Adipocyte (in vitro differentiated cells): ENCODE data around the gene SHCBP1.
"Not testable (repeated sequence)": the region's sequence is repeated elsewhere in the genome, so short reads cannot be mapped to it uniquely, and the experiment has no call there.

Source experiments
- DNase-seq: peaks from one replicate; pipeline ENCODE4 v3.0.0-alpha.2; 2015; ENCODE audit warnings: low read depth
- H3K27me3 ChIP-seq: replicated peaks from 2 replicates; pipeline ENCODE4 v1.7.0; 2013; ENCODE audit warnings: mild to moderate bottlenecking, low read length, moderate library complexity; ENCODE audit not compliant: control insufficient read depth, insufficient read depth
- H3K36me3 ChIP-seq: 2 replicates; pipeline ENCODE4 v1.7.0; 2013; ENCODE audit warnings: low read length, mild to moderate bottlenecking, moderate library complexity; ENCODE audit not compliant: control insufficient read depth, insufficient read depth, severe bottlenecking
- H3K4me1 ChIP-seq: 2 replicates; pipeline ENCODE4 v1.7.0; 2013; ENCODE audit warnings: mild to moderate bottlenecking, low read length, moderate library complexity; ENCODE audit not compliant: control insufficient read depth, insufficient read depth
- H3K4me3 ChIP-seq: 2 replicates; pipeline ENCODE4 v1.7.0; 2013; ENCODE audit warnings: mild to moderate bottlenecking, low read length, moderate library complexity
- H3K9ac ChIP-seq: 2 replicates; pipeline ENCODE4 v1.7.0; 2013; ENCODE audit warnings: mild to moderate bottlenecking, low read length, moderate library complexity
- H3K9me3 ChIP-seq: 2 replicates; pipeline ENCODE4 v1.7.0; 2013; ENCODE audit warnings: mild to moderate bottlenecking, low read length, moderate library complexity; ENCODE audit not compliant: control insufficient read depth

The SHCBP1 gene

GRCh38 chr16:46629331-46630219 lies 8.4 kb upstream of the SHCBP1 start:
- peak; percentile 86 for DNase-seq
- peaks cover 14% of the 10 kb centered on the region for H3K4me1 ChIP-seq
- H3K9me3 ChIP-seq = no peaks in the 10 kb centered on the region
- H3K4me3 ChIP-seq = peak overlapping the region; percentile 7
- peak overlapping the region; percentile 61 for H3K9ac ChIP-seq
- H3K27me3 ChIP-seq = no peaks in the 10 kb centered on the region
- H3K36me3 ChIP-seq = no peaks in the 10 kb centered on the region

DNA sequence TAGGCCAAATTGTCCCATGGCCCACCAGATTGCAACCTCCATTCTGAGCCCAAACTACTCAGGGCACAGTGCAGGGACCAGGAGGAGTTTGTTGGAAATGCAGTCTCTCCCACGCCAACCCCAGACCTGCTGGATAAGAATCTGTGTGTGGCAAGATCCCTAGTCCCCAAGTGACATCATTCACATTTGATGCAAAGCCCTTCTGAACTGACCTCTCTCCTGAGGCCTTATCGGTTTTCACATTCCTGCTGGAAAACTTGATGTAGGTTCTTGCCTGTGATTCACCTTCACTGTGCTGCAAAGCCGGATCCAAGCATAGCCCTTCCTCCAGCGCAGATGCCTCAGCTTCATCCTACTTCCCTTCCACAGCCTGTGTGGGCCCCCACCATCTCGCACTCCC lies 6.6 kb upstream of the SHCBP1 start:
- DNase-seq = no peak
- Histone ChIP-seq H3K4me3 (no peak overlapping the region), H3K4me1 (peaks cover 14% of the 10 kb centered on the region)

DNA sequence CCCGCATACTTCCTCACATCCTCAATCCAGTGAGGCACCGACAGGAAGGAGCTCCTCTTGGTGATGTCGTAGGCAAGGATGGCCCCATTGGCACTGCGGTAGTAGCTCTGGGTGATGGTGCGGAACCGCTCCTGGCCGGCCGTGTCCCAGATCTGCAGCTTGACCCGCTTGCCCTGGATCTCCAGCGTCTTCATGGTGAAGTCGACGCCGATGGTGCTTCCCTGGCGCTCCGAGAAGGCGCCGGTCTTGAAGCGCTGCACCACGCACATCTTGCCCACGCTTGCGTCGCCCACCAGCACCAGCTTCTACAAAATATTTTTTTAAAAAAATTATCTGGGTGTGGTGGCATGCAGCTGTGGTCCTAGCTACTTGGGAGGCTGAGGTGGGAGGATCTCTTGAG lies 5.5 kb upstream of the SHCBP1 start:
- not testable (repeated sequence) for H3K4me3 ChIP-seq, H3K9me3 ChIP-seq, H3K36me3 ChIP-seq, H3K9ac ChIP-seq, DNase-seq, H3K27me3 ChIP-seq
- peaks cover 14% of the 10 kb centered on the region for H3K4me1 ChIP-seq

More for the DNA sequence above, 6.6 kb upstream of the SHCBP1 start:
- H3K9ac ChIP-seq = no peak overlapping the region
- no peaks in the 10 kb centered on the region for H3K36me3 ChIP-seq
- no peaks in the 10 kb centered on the region for H3K9me3 ChIP-seq
- no peaks in the 10 kb centered on the region for H3K27me3 ChIP-seq

DNA sequence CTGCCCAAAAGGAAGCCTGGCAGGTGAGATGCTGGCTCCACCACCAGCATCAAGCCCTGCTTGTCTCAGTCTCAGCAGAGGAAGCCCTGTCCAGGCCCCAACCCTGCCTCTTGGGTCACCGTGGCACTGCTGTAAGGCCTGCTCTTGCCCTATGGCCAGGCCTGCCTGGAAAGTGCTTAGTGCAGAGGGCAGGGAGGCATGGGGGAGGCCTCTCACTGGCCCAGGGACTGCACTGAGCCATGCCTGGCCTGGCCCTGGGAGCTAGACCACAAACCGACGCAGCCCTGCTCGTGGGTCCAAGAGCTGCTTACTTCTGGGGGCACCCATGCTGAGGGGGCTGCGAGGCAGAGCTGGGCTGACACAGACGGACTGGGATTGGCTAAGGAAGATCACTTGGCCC lies 3.7 kb upstream of the SHCBP1 start:
- H3K9ac ChIP-seq, DNase-seq, H3K9me3 ChIP-seq, H3K36me3 ChIP-seq, H3K4me3 ChIP-seq, H3K27me3 ChIP-seq: not testable (repeated sequence)
- peaks cover 17% of the 10 kb centered on the region for H3K4me1 ChIP-seq

DNA sequence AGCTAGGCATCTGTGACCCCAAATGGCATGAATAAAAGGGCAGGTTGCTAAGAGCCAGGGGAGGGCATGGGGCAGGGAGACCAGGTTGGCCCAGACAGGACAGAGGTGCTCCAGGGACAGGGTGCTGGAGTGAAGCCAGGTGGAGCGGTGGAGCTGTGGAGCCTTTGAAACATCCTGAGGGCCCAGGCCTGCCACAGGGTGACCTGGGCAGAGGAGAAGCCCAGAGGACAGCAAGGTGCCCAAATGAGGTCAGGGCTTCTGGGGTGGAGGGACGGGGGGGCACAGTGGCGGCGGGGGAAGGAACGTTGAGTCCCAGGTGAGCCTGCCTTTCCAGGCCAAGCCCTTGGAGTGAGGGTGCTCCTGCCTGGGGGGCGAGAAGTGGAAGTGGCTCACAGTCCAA lies 2.5 kb upstream of the SHCBP1 start:
- not testable (repeated sequence) for H3K4me3 ChIP-seq, H3K36me3 ChIP-seq, DNase-seq, H3K9ac ChIP-seq, H3K9me3 ChIP-seq, H3K4me1 ChIP-seq, H3K27me3 ChIP-seq

- not testable (repeated sequence) for H3K27me3 ChIP-seq, DNase-seq, H3K4me3 ChIP-seq, H3K36me3 ChIP-seq, H3K4me1 ChIP-seq, H3K9me3 ChIP-seq, H3K9ac ChIP-seq
These were observed 2.1 kb upstream of the SHCBP1 start for GRCh38 chr16:46623246-46623645.

- H3K4me1 ChIP-seq = peaks cover 9% of the 10 kb centered on the region
- H3K36me3 ChIP-seq = no peaks in the 10 kb centered on the region
- no peaks in the 10 kb centered on the region for H3K9me3 ChIP-seq
- no peaks in the 10 kb centered on the region for H3K27me3 ChIP-seq
- H3K9ac ChIP-seq = no peak overlapping the region
- no peak overlapping the region for H3K4me3 ChIP-seq
- no peak for DNase-seq
These were observed 926 bp upstream of the SHCBP1 start for GRCh38 chr16:46621934-46622676.

DNA sequence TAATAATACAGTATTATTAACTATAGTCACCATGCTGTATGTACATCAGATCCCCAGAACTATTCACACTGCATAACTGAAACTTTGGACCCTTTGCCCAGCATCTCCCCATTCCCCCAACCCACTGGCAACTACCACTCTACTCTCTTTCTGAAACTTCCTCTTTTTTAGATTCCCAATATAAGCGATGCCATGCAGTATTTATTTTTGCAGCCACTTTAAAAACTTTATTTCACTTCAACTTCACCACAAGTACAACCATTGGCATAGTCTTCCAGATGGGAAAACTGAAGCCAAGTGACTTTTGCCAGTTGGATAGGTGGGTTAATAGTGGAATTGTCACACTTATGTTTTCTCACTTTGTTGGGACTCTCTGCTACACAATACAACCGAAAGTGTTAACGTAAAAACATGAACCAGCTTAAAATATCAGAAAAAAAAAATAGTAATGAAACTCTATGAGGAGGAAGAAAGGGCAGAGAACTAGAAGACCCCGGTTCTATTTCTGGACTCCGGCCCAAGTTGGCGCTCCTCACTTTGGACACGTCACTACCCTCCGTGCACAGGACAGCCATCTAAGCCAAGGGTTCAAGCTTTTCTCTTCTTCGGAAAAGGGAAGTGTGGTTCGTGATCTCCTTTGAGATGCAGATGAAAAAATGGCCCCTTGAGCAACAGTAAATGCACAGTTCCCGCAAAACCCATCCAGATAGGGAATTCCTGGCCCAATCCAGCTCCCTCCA lies 743 bp downstream of the SHCBP1 start:
- peak overlapping the region; percentile 86 for H3K4me3 ChIP-seq
- H3K27me3 ChIP-seq = no peaks in the 10 kb centered on the region
- H3K9ac ChIP-seq = peak overlapping the region; percentile 35
- no peaks in the 10 kb centered on the region for H3K36me3 ChIP-seq
- peak; percentile 24 for DNase-seq
- peaks cover 9% of the 10 kb centered on the region for H3K4me1 ChIP-seq
- no peaks in the 10 kb centered on the region for H3K9me3 ChIP-seq

GRCh38 chr16:46618516-46618915 lies 2.7 kb downstream of the SHCBP1 start:
- H3K4me3 ChIP-seq = no peak overlapping the region
- H3K36me3 ChIP-seq = no peaks in the 10 kb centered on the region
- DNase-seq = no peak
- H3K9ac ChIP-seq = no peak overlapping the region
- H3K9me3 ChIP-seq = no peaks in the 10 kb centered on the region
- peaks cover 13% of the 10 kb centered on the region for H3K4me1 ChIP-seq
- H3K27me3 ChIP-seq = no peaks in the 10 kb centered on the region

DNA sequence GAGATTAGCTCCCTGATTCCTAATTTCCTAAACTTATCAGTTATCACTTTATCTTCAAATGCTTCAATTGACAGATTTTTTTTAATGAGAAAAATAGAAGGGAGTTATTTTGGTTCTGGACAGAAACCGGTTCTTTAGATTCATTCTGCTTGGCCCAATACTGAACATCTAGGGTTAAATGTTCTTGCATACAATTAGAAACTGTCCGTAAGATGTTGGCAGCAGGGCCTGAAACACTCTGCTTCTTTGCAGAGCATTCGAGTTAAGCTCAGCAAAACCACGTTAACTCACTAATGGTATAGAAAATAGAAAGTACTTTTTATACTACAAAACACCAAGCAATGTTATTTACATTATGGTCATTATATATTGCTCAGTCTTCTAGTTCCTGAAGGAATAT lies 7.2 kb downstream of the SHCBP1 start:
- no peaks in the 10 kb centered on the region for H3K36me3 ChIP-seq
- H3K9me3 ChIP-seq = no peaks in the 10 kb centered on the region
- DNase-seq = no peak

DNA sequence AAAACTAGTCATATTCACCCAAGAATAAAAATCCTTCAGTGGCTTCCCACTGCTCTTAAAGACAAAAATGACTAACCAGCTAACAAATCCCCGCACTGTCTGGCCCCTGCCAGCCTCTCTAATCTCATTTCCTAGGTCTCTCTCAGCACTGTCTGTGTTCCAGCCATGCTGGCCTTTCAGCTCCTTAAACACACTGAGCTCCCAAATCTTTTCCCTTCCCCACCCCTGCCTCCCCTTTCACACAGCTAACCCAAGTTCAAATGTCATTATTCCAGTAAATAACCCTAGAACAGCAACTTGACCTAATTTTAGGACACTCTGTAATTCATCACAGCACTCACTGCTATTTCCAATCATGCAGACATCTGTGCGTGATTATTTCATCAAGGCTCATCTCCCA lies 7.8 kb downstream of the SHCBP1 start:
- Histone ChIP-seq H3K36me3 (no peaks in the 10 kb centered on the region), H3K4me3 (peak overlapping the region; percentile 19), H3K9ac (peak overlapping the region; percentile 35), H3K9me3 (no peaks in the 10 kb centered on the region), H3K27me3 (no peaks in the 10 kb centered on the region), H3K4me1 (peaks cover 16% of the 10 kb centered on the region)
- DNase-seq = no peak

More for the DNA sequence above, 7.2 kb downstream of the SHCBP1 start:
- Histone ChIP-seq H3K4me3 (no peak overlapping the region), H3K4me1 (peaks cover 16% of the 10 kb centered on the region), H3K9ac (no peak overlapping the region), H3K27me3 (no peaks in the 10 kb centered on the region)
